GM10266 (cell line): ENCODE data around the gene C5orf34.
"Not testable (repeated sequence)": the region's sequence is repeated elsewhere in the genome, so short reads cannot be mapped to it uniquely, and the experiment has no call there.

Experiments used
- DNase-seq: peaks from one replicate; pipeline ENCODE4 v3.0.0; 2012; ENCODE audit errors: extremely low spot score
- CTCF ChIP-seq: IDR thresholded peaks from 2 replicates; pipeline ENCODE4 v1.5.1; 2012; ENCODE audit warnings: mild to moderate bottlenecking, low read depth; ENCODE audit not compliant: control insufficient read depth, insufficient read depth; ENCODE audit errors: missing control alignments

Gene C5orf34

GRCh38 chr5:43456556-43456955 lies 58.4 kb downstream of the C5orf34 start:
- no peak for DNase-seq
- TF ChIP-seq CTCF: no peak

GRCh38 chr5:43441575-43441974 lies 73.4 kb downstream of the C5orf34 start:
- DNase-seq: not testable (repeated sequence)

GRCh38 chr5:43437062-43437660 lies 77.8 kb downstream of the C5orf34 start:
- no peak for DNase-seq
- no peak for TF ChIP-seq CTCF
